ENCODE measurements around the gene AP2M1. TPM values are rescaled to one million over a fixed set of nuclear protein-coding genes. Genes with fewer than 3 reads are reported as not detected.

The AP2M1 gene
- total RNA-seq, 4 donors from 2014 or later, result 150 to 200 (median 195) TPM

DNA sequence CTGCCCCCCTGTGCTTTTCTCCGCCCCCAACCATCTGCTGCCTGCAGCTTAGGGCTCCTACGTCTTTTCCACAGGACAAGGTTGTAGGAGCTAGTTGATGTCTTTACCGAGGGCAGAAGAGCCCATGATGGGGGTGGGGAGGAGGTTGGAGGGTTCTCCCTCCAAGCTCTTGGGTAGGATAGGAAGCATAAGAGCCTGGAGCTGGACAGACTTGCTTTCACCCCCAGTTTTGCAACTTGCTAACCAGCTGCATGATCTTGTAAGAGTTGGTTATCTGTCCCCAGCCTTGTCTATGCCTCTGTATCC lies 12.2 kb downstream of the AP2M1 start:
- DNase-seq, result no peak
- peaks cover 0 to 21% (median 14%) of the 10 kb centered on the region in 4 donors for H3K4me1 ChIP-seq
- H3K9me3 ChIP-seq, result no peaks in the 10 kb centered on the region
- peaks cover 0 to 71% (median 4%) of the 10 kb centered on the region in 3 donors for H3K36me3 ChIP-seq
- no peaks in the 10 kb centered on the region for H3K27me3 ChIP-seq
- H3K4me3 ChIP-seq, result peak overlapping the region; percentile 64 to 88 (median 81)
- H3K27ac ChIP-seq, result peak overlapping the region; percentile 74 to 89 (median 82)
- TF ChIP-seq, protein P1, sequence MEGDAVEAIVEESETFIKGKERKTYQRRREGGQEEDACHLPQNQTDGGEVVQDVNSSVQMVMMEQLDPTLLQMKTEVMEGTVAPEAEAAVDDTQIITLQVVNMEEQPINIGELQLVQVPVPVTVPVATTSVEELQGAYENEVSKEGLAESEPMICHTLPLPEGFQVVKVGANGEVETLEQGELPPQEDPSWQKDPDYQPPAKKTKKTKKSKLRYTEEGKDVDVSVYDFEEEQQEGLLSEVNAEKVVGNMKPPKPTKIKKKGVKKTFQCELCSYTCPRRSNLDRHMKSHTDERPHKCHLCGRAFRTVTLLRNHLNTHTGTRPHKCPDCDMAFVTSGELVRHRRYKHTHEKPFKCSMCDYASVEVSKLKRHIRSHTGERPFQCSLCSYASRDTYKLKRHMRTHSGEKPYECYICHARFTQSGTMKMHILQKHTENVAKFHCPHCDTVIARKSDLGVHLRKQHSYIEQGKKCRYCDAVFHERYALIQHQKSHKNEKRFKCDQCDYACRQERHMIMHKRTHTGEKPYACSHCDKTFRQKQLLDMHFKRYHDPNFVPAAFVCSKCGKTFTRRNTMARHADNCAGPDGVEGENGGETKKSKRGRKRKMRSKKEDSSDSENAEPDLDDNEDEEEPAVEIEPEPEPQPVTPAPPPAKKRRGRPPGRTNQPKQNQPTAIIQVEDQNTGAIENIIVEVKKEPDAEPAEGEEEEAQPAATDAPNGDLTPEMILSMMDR (IDR thresholded peaks at IDR 0.05), result no peak
- TF ChIP-seq POLR2A (IDR thresholded peaks at IDR 0.05), result no peak

DNA sequence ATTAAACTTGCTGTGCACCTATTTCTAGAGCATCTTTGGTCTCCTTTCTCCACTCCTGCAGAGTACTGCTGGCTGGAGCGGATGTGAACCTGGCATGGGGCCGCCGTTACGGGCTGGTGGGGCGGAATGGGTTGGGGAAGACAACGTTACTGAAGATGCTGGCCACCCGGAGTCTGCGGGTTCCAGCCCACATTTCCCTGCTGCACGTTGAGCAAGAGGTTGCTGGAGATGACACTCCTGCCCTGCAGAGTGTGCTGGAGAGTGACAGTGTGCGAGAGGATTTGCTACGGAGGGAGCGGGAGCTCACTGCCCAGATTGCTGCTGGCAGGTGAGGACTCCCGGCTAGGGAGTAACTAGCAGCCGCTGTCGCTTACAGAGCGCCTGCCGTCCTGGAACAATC lies 13.4 kb downstream of the AP2M1 start:
- Histone ChIP-seq H3K4me3 (no peak overlapping the region), H3K27me3 (no peaks in the 10 kb centered on the region), H3K27ac (no peak overlapping the region), H3K4me1 (peaks cover 0 to 21% (median 14%) of the 10 kb centered on the region in 4 donors), H3K36me3 (peaks cover 0 to 71% (median 0%) of the 10 kb centered on the region in 3 donors), H3K9me3 (no peaks in the 10 kb centered on the region)
- TF ChIP-seq, protein P1 (IDR thresholded peaks at IDR 0.05), result no peak
- no peak for TF ChIP-seq POLR2A (IDR thresholded peaks at IDR 0.05)
- no peak for DNase-seq

DNA sequence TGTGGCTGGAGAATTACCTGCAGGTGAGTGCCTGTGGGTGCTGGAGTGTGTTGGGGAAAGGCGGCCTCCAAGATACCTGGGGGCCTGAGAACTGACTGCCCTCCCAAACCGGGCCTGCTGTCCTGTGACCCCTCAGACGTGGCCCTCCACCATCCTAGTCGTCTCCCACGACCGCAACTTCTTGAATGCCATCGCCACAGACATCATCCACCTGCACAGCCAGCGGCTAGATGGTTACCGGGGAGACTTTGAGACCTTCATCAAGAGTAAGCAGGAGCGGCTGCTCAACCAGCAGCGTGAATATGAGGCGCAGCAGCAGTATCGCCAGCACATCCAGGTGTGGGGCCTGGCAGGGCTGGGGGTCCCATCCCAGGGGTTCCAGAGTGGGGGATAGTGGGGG lies 14.8 kb downstream of the AP2M1 start:
- Histone ChIP-seq H3K9me3 (no peaks in the 10 kb centered on the region), H3K27ac (no peak overlapping the region), H3K4me3 (no peak overlapping the region), H3K4me1 (peaks cover 0 to 21% (median 14%) of the 10 kb centered on the region in 4 donors), H3K36me3 (peaks cover 0 to 71% (median 0%) of the 10 kb centered on the region in 3 donors), H3K27me3 (no peaks in the 10 kb centered on the region)
- no peak for TF ChIP-seq POLR2A (IDR thresholded peaks at IDR 0.05)
- TF ChIP-seq, protein P1 (IDR thresholded peaks at IDR 0.05), result no peak
- no peak for DNase-seq

DNA sequence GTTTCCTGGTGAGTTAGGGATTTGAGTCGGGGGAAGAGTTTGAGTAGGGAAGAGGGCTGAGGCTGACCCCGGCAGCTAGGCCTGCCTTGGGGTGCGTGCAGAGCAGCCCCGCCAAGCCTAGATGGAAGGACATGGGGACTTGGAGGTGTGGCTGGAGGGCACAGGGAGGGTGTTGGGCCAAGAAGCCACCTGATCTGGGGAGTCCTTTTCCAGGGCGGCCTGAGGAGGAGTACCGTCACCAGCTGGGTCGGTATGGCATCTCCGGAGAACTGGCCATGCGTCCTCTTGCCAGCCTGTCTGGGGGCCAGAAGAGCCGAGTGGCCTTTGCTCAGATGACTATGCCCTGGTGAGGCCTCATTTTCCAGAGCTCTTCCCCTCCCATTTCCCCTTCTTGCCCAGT lies 18.2 kb downstream of the AP2M1 start:
- peaks cover 0 to 86% (median 0%) of the 10 kb centered on the region in 3 donors for H3K36me3 ChIP-seq
- DNase-seq, result no peak
- no peak overlapping the region for H3K27ac ChIP-seq
- H3K4me1 ChIP-seq, result peaks cover 0 to 3% (median 0%) of the 10 kb centered on the region in 4 donors
- TF ChIP-seq, protein P1 (IDR thresholded peaks at IDR 0.05), result no peak
- no peak for TF ChIP-seq POLR2A (IDR thresholded peaks at IDR 0.05)
- H3K4me3 ChIP-seq, result no peak overlapping the region
- no peaks in the 10 kb centered on the region for H3K27me3 ChIP-seq
- no peaks in the 10 kb centered on the region for H3K9me3 ChIP-seq

DNA sequence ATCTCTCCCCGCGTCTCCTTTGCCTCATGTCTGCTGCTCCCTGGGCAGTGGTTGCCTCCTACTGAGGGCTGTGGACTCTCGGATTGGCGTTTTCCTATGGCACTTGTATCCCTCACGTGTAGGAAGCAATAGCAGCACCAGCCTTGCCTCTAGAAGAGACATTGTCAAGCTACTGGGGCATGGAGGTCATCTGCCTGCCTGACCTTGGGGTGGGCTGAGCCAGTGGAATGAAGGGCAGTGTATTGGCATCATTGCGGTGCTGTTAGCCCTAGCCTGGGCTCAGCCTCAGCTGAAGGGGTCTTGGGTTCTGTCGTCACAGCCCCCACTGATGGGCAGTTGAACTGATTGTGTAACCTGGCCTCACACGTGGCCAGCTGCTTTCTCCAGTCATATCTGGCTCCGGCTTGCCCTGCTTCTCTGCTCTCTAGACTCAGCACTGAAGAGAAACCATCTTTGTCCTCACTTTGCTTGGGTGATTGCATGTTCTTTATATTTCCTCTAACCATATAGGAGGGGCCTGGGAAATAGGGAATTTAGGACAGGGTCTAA lies 19.4 kb downstream of the AP2M1 start:
- H3K27ac ChIP-seq, result no peak overlapping the region
- H3K27me3 ChIP-seq, result no peaks in the 10 kb centered on the region
- H3K4me1 ChIP-seq, result no peaks in the 10 kb centered on the region
- H3K36me3 ChIP-seq, result peaks cover 0 to 74% (median 0%) of the 10 kb centered on the region in 3 donors
- DNase-seq, result no peak
- H3K9me3 ChIP-seq, result no peaks in the 10 kb centered on the region
- no peak overlapping the region for H3K4me3 ChIP-seq
- TF ChIP-seq POLR2A (IDR thresholded peaks at IDR 0.05), result no peak
- TF ChIP-seq, protein P1 (IDR thresholded peaks at IDR 0.05), result no peak

DNA sequence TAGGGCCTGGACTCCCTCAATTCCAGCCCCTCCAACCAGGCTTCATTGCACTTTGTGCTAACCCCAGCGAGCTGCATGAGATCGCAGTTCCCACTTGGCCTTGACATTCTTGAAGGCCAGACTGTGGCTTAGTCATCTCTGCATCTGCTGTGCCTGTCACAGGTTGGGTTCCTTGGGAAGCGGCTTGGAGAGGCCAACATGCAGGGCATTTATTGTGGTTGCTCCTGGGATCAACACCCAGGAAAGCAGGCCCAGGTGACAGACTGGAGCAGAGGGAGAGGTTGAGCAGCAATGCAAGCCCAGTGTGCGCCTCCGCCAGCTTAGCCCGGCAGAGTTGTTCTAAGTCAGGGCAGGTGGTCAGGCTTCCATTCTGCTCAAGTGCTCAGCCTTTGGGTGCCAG lies 21.9 kb downstream of the AP2M1 start:
- Histone ChIP-seq H3K36me3 (peaks cover 0 to 50% (median 0%) of the 10 kb centered on the region in 3 donors), H3K27me3 (no peaks in the 10 kb centered on the region), H3K4me3 (no peak overlapping the region), H3K4me1 (no peaks in the 10 kb centered on the region), H3K9me3 (no peaks in the 10 kb centered on the region), H3K27ac (no peak overlapping the region)
- TF ChIP-seq POLR2A (IDR thresholded peaks at IDR 0.05), result no peak
- TF ChIP-seq, protein P1 (IDR thresholded peaks at IDR 0.05), result no peak
- DNase-seq, result no peak
